Keratinocyte (primary cell): ENCODE measurements around the gene C14orf119.

Experiments used
- CTCF ChIP-seq, 3 experiments: IDR thresholded peaks in 1 of 3; conservative IDR thresholded peaks in 1 of 3; optimal IDR thresholded peaks in 1 of 3; 2 replicates in 2 of 3; 3 replicates in 1 of 3; pipeline versions ENCODE3 to v1.5.1; 2011; ENCODE audit warnings: low read length in 3 of 3, mild to moderate bottlenecking in 3 of 3, moderate library complexity in 2 of 3, control low read depth in 1 of 3, inconsistent platforms in 1 of 3; ENCODE audit not compliant: insufficient read depth in 2 of 3; ENCODE audit errors: extremely low read depth in 1 of 3
- EZH2 ChIP-seq: IDR thresholded peaks from one replicate; pipeline ENCODE4 v1.6.1; 2012; ENCODE audit warnings: inconsistent platforms, mild to moderate bottlenecking, low read length, moderate library complexity

- no peak for TF ChIP-seq CTCF (optimal IDR thresholded peaks at IDR 0.05 in 1 of 3, IDR thresholded peaks at IDR 0.05 in 1 of 3, conservative IDR thresholded peaks at IDR 0.05 in 1 of 3; ENCODE audit: extremely low read depth in 1 of 3, insufficient read depth in 2 of 3, low read length in 3 of 3)
- no peak for TF ChIP-seq EZH2
Measured at GRCh38 chr14:23117371-23118020, 22.2 kb downstream of the C14orf119 start.
